ENCODE results near the gene DCLK1.
"Not testable (repeated sequence)": the region's sequence is repeated elsewhere in the genome, so short reads cannot be mapped to it uniquely, and the experiment has no call there.

The DCLK1 gene

GRCh38 chr13:35983206-35983605 is 148.0 kb downstream of the DCLK1 start:
- DNase-seq: no peak

GRCh38 chr13:35979361-35979951 is 151.7 kb downstream of the DCLK1 start:
- no peak for DNase-seq

- DNase-seq: peak; percentile 38
Measured at GRCh38 chr13:35978607-35979316, 152.4 kb downstream of the DCLK1 start.

GRCh38 chr13:35977060-35977459 is 154.1 kb downstream of the DCLK1 start:
- DNase-seq: no peak

GRCh38 chr13:35976126-35976525 is 155.1 kb downstream of the DCLK1 start:
- no peak for DNase-seq

- not testable (repeated sequence) for DNase-seq
Measured at GRCh38 chr13:35966951-35967350, 164.2 kb downstream of the DCLK1 start.

- no peak for DNase-seq
Measured at GRCh38 chr13:35966024-35966423, 165.2 kb downstream of the DCLK1 start.

- no peak for DNase-seq
Measured at GRCh38 chr13:35965226-35965927, 165.8 kb downstream of the DCLK1 start.

GRCh38 chr13:35964863-35965180 is 166.4 kb downstream of the DCLK1 start:
- DNase-seq: no peak

- DNase-seq: no peak
Measured at GRCh38 chr13:35964011-35964862, 166.9 kb downstream of the DCLK1 start.

GRCh38 chr13:35961461-35962220 is 169.5 kb downstream of the DCLK1 start:
- DNase-seq: no peak

- DNase-seq: no peak
Measured at GRCh38 chr13:35961002-35961401, 170.2 kb downstream of the DCLK1 start.

GRCh38 chr13:35957996-35958395 is 173.2 kb downstream of the DCLK1 start:
- DNase-seq: no peak

- no peak for DNase-seq
Measured at GRCh38 chr13:35957241-35957731, 173.9 kb downstream of the DCLK1 start.

- no peak for DNase-seq
Measured at GRCh38 chr13:35956074-35956473, 175.1 kb downstream of the DCLK1 start.

- DNase-seq: no peak
Measured at GRCh38 chr13:35954207-35954560, 177.0 kb downstream of the DCLK1 start.

GRCh38 chr13:35953537-35954206 is 177.5 kb downstream of the DCLK1 start:
- DNase-seq: peak; percentile 93

- no peak for DNase-seq
Measured at GRCh38 chr13:35947315-35947714, 183.9 kb downstream of the DCLK1 start.

GRCh38 chr13:35945368-35945767 is 185.8 kb downstream of the DCLK1 start:
- no peak for DNase-seq

GRCh38 chr13:35941374-35941773 is 189.8 kb downstream of the DCLK1 start:
- DNase-seq: no peak

GRCh38 chr13:35940734-35941133 is 190.4 kb downstream of the DCLK1 start:
- no peak for DNase-seq
